Measurements from ENCODE around the gene DDX18. TPM values are rescaled to one million over a fixed set of nuclear protein-coding genes. Genes with fewer than 3 reads are reported as not detected.

Gene DDX18
- polyA plus RNA-seq, 4 donors, result 16.8 to 52.2 (median 25.3) TPM

DNA sequence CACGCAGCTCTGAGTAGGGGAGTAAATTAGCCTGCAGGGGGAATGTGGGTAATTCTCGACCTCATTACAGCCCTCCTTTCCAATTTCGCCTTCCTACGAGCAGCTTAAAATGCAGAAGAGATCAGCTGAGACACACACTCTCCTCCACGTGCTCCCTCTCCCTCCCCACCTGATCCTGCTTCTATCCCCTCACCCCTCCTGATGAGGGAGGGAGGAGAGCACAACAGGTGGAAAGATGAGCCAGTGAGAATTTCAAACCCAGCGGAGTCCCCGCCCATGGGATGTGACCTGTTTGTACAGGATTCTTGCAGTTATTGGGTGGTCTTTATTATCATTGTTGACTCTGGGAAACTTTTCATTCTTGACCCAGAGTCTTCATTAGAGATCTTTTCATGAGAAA lies 35.5 kb downstream of the DDX18 start:
- no peaks in the 10 kb centered on the region for H3K4me1 ChIP-seq (ENCODE audit: control insufficient read depth in 3 of 3, insufficient read depth in 2 of 3, low read depth in 1 of 3, low read length in 2 of 3)
- H3K36me3 ChIP-seq (ENCODE audit: control insufficient read depth in 3 of 3, insufficient read depth in 2 of 3, low read depth in 1 of 3, low read length in 3 of 3), result no peaks in the 10 kb centered on the region
- DNase-seq (no peak), FAIRE-seq (no peak)
- 15 to 30% (median 22%) methylated on average over 7 of the region's 7 CpGs for WGBS, 3 donors
- peaks cover 0 to 3% of the 10 kb centered on the region in 2 donors for H3K9me3 ChIP-seq (ENCODE audit: control insufficient read depth in 2 of 2, insufficient read depth in 1 of 2, low read depth in 1 of 2, low read length in 1 of 2)
- peaks cover 0 to 41% (median 14%) of the 10 kb centered on the region in 3 donors for H3K27me3 ChIP-seq (ENCODE audit: control insufficient read depth in 3 of 3, insufficient read depth in 3 of 3, low read length in 3 of 3)
- no peak overlapping the region for H3K4me3 ChIP-seq (ENCODE audit: low read depth in 1 of 3, low read length in 3 of 3)
- H3K27ac ChIP-seq (ENCODE audit: low read depth in 1 of 3, low read length in 2 of 3), result no peak overlapping the region

DNA sequence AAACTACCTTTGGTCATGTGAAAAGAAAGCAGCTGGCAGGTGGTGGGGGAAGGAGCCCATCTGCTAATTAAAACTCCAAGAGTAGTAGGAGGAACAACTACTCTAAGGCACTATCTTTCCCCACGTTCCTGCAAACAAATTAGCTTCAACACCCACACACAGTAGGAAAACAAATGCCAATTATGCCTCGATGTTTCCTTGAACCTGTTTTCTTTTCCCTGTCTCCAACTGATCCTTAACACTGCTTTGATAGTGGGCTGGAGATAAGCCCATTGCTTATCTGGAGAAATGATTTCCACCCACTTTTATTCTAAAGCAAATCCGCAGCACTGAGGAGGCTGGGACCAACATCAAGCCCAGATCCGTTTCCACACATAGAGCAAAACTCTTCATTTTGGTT lies 36.0 kb downstream of the DDX18 start:
- H3K4me1 ChIP-seq (ENCODE audit: control insufficient read depth in 3 of 3, insufficient read depth in 2 of 3, low read depth in 1 of 3, low read length in 2 of 3), result no peaks in the 10 kb centered on the region
- FAIRE-seq (no peak), DNase-seq (no peak)
- no peaks in the 10 kb centered on the region for H3K36me3 ChIP-seq (ENCODE audit: control insufficient read depth in 3 of 3, insufficient read depth in 2 of 3, low read depth in 1 of 3, low read length in 3 of 3)
- no peak overlapping the region for H3K4me3 ChIP-seq (ENCODE audit: low read depth in 1 of 3, low read length in 3 of 3)
- WGBS, 3 donors, result 2 to 7% (median 3%) methylated on average over 4 of the region's 4 CpGs
- peaks cover 0 to 3% of the 10 kb centered on the region in 2 donors for H3K9me3 ChIP-seq (ENCODE audit: control insufficient read depth in 2 of 2, insufficient read depth in 1 of 2, low read depth in 1 of 2, low read length in 1 of 2)
- H3K27me3 ChIP-seq (ENCODE audit: control insufficient read depth in 3 of 3, insufficient read depth in 3 of 3, low read length in 3 of 3), result peaks cover 0 to 41% (median 14%) of the 10 kb centered on the region in 3 donors
- no peak overlapping the region for H3K27ac ChIP-seq (ENCODE audit: low read depth in 1 of 3, low read length in 2 of 3)

DNA sequence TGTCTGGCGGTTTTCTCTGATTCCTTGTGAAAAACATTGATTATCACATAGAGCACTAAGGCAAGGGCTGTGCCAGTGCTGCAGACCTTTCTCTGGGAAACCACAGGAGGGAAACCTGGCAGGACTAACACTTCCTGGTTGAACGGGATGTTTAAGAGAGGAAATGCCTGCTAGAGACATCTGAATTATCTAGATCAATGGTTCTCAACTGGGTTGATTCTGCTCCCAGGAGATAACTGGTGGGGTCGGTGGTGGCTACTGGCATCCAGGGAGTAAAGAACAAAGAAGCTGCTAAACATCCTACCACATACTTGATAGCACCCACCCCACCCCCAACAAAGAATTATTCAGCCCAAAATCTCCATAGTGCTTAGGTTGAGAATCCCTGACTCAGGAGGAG lies 37.5 kb downstream of the DDX18 start:
- Histone ChIP-seq H3K4me1 (ENCODE audit: control insufficient read depth in 3 of 3, insufficient read depth in 2 of 3, low read depth in 1 of 3, low read length in 2 of 3) (no peaks in the 10 kb centered on the region), H3K27ac (ENCODE audit: low read depth in 1 of 3, low read length in 2 of 3) (no peak overlapping the region), H3K36me3 (ENCODE audit: control insufficient read depth in 3 of 3, insufficient read depth in 2 of 3, low read depth in 1 of 3, low read length in 3 of 3) (no peaks in the 10 kb centered on the region), H3K4me3 (ENCODE audit: low read depth in 1 of 3, low read length in 3 of 3) (no peak overlapping the region), H3K27me3 (ENCODE audit: control insufficient read depth in 3 of 3, insufficient read depth in 3 of 3, low read length in 3 of 3) (peaks cover 0 to 44% (median 14%) of the 10 kb centered on the region in 3 donors), H3K9me3 (ENCODE audit: control insufficient read depth in 2 of 2, insufficient read depth in 1 of 2, low read depth in 1 of 2, low read length in 1 of 2) (peaks cover 0 to 3% of the 10 kb centered on the region in 2 donors)
- FAIRE-seq, result no peak
- WGBS, 3 donors, result 28 to 43% (median 37%) methylated on average over 3 of the region's 3 CpGs
- DNase-seq, result no peak

DNA sequence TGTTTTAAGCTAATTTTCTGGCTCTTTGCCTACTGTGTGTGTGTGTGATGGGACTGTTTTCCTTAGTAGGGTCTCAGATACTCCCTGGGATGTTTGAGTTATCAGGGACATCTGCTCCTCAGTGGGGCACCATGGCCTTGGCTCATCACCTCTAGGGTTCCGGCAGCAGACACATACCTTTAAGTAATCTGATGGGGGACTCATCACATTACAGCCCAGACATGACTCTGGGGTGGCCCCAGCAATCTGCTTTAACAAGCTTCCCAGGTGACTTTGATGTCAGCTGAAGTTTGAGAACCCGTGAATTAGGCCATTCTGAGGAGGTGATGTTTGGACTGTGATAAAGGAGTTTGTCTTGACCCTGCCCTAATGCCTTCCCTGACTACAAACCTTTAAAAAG lies 38.8 kb downstream of the DDX18 start:
- Histone ChIP-seq H3K9me3 (ENCODE audit: control insufficient read depth in 2 of 2, insufficient read depth in 1 of 2, low read depth in 1 of 2, low read length in 1 of 2) (peaks cover 0 to 2% of the 10 kb centered on the region in 2 donors), H3K4me1 (ENCODE audit: control insufficient read depth in 3 of 3, insufficient read depth in 2 of 3, low read depth in 1 of 3, low read length in 2 of 3) (no peaks in the 10 kb centered on the region), H3K27me3 (ENCODE audit: control insufficient read depth in 3 of 3, insufficient read depth in 3 of 3, low read length in 3 of 3) (peaks cover 0 to 45% (median 13%) of the 10 kb centered on the region in 3 donors), H3K27ac (ENCODE audit: low read depth in 1 of 3, low read length in 2 of 3) (no peak overlapping the region), H3K36me3 (ENCODE audit: control insufficient read depth in 3 of 3, insufficient read depth in 2 of 3, low read depth in 1 of 3, low read length in 3 of 3) (no peaks in the 10 kb centered on the region), H3K4me3 (ENCODE audit: low read depth in 1 of 3, low read length in 3 of 3) (no peak overlapping the region)
- 67 to 74% (median 68%) methylated on average over 2 of the region's 2 CpGs for WGBS, 3 donors
- FAIRE-seq (no peak), DNase-seq (no peak)

DNA sequence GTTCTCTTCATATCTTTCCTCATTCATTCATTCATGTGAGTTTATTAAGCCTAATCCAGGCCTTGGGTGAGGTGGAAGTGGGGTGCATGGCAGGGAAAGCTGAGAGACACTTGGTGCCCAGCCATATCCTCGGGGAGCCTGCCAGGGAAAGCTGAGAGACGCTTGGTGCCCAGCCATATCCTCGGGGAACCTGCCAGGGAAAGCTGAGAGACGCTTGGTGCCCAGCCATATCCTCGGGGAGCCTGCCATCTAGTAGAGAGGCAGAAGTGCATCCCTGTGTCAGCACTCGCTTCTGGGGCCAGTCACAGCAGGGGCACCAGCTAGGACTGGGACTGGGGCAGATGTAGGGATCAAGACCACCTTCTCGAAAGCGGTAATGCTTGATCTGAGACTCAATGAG lies 39.4 kb downstream of the DDX18 start:
- DNase-seq, result no peak
- peaks cover 0 to under 1% of the 10 kb centered on the region in 2 donors for H3K9me3 ChIP-seq (ENCODE audit: control insufficient read depth in 2 of 2, insufficient read depth in 1 of 2, low read depth in 1 of 2, low read length in 1 of 2)
- no peak overlapping the region for H3K27ac ChIP-seq (ENCODE audit: low read depth in 1 of 3, low read length in 2 of 3)
- no peaks in the 10 kb centered on the region for H3K36me3 ChIP-seq (ENCODE audit: control insufficient read depth in 3 of 3, insufficient read depth in 2 of 3, low read depth in 1 of 3, low read length in 3 of 3)
- peaks cover 0 to 46% (median 11%) of the 10 kb centered on the region in 3 donors for H3K27me3 ChIP-seq (ENCODE audit: control insufficient read depth in 3 of 3, insufficient read depth in 3 of 3, low read length in 3 of 3)
- H3K4me1 ChIP-seq (ENCODE audit: control insufficient read depth in 3 of 3, insufficient read depth in 2 of 3, low read depth in 1 of 3, low read length in 2 of 3), result no peaks in the 10 kb centered on the region
- no peak overlapping the region for H3K4me3 ChIP-seq (ENCODE audit: low read depth in 1 of 3, low read length in 3 of 3)
- FAIRE-seq, result no peak
- 75 to 83% (median 80%) methylated on average over 8 of the region's 8 CpGs for WGBS, 3 donors

DNA sequence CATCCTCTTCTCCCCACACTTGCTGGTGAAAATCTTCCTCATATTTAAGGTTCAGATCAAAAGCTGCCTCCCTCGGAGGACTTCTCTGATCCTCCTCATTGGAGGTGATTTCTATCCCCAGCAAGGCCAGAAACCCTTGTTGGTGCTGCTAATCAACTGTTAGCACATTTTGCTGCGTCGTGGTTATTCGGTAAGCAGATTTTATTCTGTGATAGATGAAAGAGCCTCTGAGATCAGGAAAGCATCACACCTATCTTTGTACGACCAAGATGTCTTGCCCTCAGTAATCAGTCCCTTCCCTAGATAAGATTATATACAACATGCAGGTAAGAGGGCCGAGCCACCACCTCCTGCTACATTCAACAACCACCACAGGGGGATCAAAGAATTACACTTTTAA lies 40.1 kb downstream of the DDX18 start:
- whole genome bisulfite sequencing, 3 donors, result 42 to 69% (median 61%) methylated on average over 6 of the region's 6 CpGs
- DNase-seq, result no peak
- peaks cover 0 to 7% of the 10 kb centered on the region in 2 donors for H3K9me3 ChIP-seq (ENCODE audit: control insufficient read depth in 2 of 2, insufficient read depth in 1 of 2, low read depth in 1 of 2, low read length in 1 of 2)
- H3K27me3 ChIP-seq (ENCODE audit: control insufficient read depth in 3 of 3, insufficient read depth in 3 of 3, low read length in 3 of 3), result peaks cover 0 to 46% (median 7%) of the 10 kb centered on the region in 3 donors
- H3K27ac ChIP-seq (ENCODE audit: low read depth in 1 of 3, low read length in 2 of 3), result no peak overlapping the region
- no peaks in the 10 kb centered on the region for H3K4me1 ChIP-seq (ENCODE audit: control insufficient read depth in 3 of 3, insufficient read depth in 2 of 3, low read depth in 1 of 3, low read length in 2 of 3)
- FAIRE-seq, result no peak
- H3K36me3 ChIP-seq (ENCODE audit: control insufficient read depth in 3 of 3, insufficient read depth in 2 of 3, low read depth in 1 of 3, low read length in 3 of 3), result no peaks in the 10 kb centered on the region
- H3K4me3 ChIP-seq (ENCODE audit: low read depth in 1 of 3, low read length in 3 of 3), result no peak overlapping the region

DNA sequence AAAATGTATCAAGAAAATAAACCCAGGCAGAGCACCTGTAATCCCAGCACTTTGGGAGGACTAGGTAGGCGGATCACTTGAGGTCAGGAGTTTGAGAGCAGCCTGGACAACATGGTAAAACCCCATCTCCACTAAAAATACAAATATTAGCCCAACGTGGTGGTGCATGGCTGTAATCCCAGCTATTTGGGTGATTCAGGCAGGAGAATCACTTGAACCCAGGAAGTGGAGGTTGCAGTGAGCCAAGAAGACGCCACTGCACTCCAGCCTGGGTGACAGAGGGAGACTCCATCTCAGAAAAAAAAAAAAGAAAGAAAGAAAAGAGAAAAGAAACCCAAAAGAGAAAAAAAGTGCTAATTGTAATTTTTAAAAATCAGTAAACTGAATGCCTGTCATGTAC lies 41.4 kb downstream of the DDX18 start:
- H3K4me1 ChIP-seq (ENCODE audit: control insufficient read depth in 3 of 3, insufficient read depth in 2 of 3, low read depth in 1 of 3, low read length in 2 of 3), result no peaks in the 10 kb centered on the region
- H3K36me3 ChIP-seq (ENCODE audit: control insufficient read depth in 3 of 3, insufficient read depth in 2 of 3, low read depth in 1 of 3, low read length in 3 of 3), result no peaks in the 10 kb centered on the region
- 62 to 69% (median 64%) methylated on average over 3 of the region's 3 CpGs for WGBS, 3 donors
- FAIRE-seq (no peak), DNase-seq (no peak)
- no peak overlapping the region for H3K27ac ChIP-seq (ENCODE audit: low read depth in 1 of 3, low read length in 2 of 3)
- peaks cover 0 to 11% of the 10 kb centered on the region in 2 donors for H3K9me3 ChIP-seq (ENCODE audit: control insufficient read depth in 2 of 2, insufficient read depth in 1 of 2, low read depth in 1 of 2, low read length in 1 of 2)
- no peak overlapping the region for H3K4me3 ChIP-seq (ENCODE audit: low read depth in 1 of 3, low read length in 3 of 3)
- peaks cover 0 to 43% (median 8%) of the 10 kb centered on the region in 3 donors for H3K27me3 ChIP-seq (ENCODE audit: control insufficient read depth in 3 of 3, insufficient read depth in 3 of 3, low read length in 3 of 3)

DNA sequence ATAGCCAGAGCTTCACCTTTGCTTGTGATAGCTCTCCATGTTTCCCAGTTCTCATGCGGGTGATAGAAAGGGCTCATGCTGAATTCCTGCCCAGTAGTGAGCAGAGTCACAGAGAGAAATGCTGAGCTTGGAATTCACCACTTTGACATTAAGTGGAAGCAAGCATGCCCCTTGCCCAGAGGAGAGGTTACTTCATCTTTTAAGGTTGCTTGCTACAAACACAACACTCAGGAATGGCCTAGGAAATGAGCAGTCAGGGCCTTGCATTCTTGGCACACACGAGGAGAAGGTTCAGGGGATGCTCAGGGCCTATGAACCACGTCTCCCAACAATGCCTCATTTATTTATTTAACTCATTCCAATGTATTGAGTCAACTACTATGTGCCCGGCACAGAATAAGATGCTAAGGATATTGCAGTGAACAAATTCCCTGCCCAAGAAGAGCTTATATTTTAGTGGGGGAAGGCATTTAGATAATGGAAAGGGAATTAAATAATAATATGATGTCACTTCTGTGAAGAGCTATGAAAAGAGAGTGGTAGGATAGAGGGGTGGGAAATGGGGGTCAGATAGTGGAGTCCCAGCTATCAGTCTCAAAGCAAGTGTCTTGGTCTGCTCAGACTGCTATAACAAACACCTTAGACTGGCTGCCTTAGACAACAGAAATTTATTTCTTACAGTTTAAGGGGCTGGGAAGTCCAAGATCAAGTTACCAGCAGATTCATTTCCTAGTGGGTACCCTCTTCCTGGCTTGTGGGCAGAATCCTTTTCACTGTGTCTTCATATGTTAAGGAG lies 42.1 kb downstream of the DDX18 start:
- WGBS, 3 donors, result 40 to 46% (median 42%) methylated on average over 4 of the region's 4 CpGs
- DNase-seq (no peak), FAIRE-seq (no peak)
- no peaks in the 10 kb centered on the region for H3K36me3 ChIP-seq (ENCODE audit: control insufficient read depth in 3 of 3, insufficient read depth in 2 of 3, low read depth in 1 of 3, low read length in 3 of 3)
- H3K9me3 ChIP-seq (ENCODE audit: control insufficient read depth in 2 of 2, insufficient read depth in 1 of 2, low read depth in 1 of 2, low read length in 1 of 2), result peaks cover 0 to 11% of the 10 kb centered on the region in 2 donors
- H3K27ac ChIP-seq (ENCODE audit: low read depth in 1 of 3, low read length in 2 of 3), result no peak overlapping the region
- H3K4me1 ChIP-seq (ENCODE audit: control insufficient read depth in 3 of 3, insufficient read depth in 2 of 3, low read depth in 1 of 3, low read length in 2 of 3), result no peaks in the 10 kb centered on the region
- H3K27me3 ChIP-seq (ENCODE audit: control insufficient read depth in 3 of 3, insufficient read depth in 3 of 3, low read length in 3 of 3), result peaks cover 0 to 43% (median 9%) of the 10 kb centered on the region in 3 donors
- H3K4me3 ChIP-seq (ENCODE audit: low read depth in 1 of 3, low read length in 3 of 3), result no peak overlapping the region
